CD4-positive, alpha-beta T cell (primary cell): ENCODE data around the gene MAP1LC3C. TPM values are rescaled to one million over a fixed set of nuclear protein-coding genes. Genes with fewer than 3 reads are reported as not detected.

ENCODE experiments used
- ATAC-seq: fragments of 200-7000 bp; cut with Tn5 transposase; one replicate; pipeline ENCODE4 v1.10.0; 2022; ENCODE audit warnings: mild to moderate bottlenecking; ENCODE audit not compliant: poor library complexity
- CTCF ChIA-PET: fragments of 350-600 bp; sonication (Branson Sonifier 250); formaldehyde crosslinking; loops from one replicate; lab custom pipeline; 2021; ENCODE audit warnings: antibody characterized with exemption, inconsistent platforms; lab: Charles Lee
- POLR2A ChIA-PET: fragments of 350-600 bp; sonication (Branson Sonifier 250); formaldehyde crosslinking; loops from one replicate; lab custom pipeline; 2021; ENCODE audit warnings: antibody characterized with exemption, inconsistent platforms; lab: Charles Lee
- DNase-seq, 14 experiments: peaks; one replicate each; pipeline ENCODE4 v3.0.0-alpha.2; 2013 to 2020; ENCODE audit warnings: mixed read lengths in 2 of 14
- H3K27ac ChIP-seq, 2 donors: one replicate each; pipeline versions ENCODE4 v1.5.1 to v1.7.0; 2013; ENCODE audit warnings: low read length in 2 of 2, low read depth in 1 of 2, mild to moderate bottlenecking in 1 of 2
- H3K27me3 ChIP-seq, 2 experiments: 1 replicate in 1 of 2; 2 replicates in 1 of 2; pipeline versions ENCODE4 v1.6.1 to v1.7.0; 2013; ENCODE audit warnings: low read length in 2 of 2, control low read depth in 1 of 2, mild to moderate bottlenecking in 1 of 2, moderate library complexity in 1 of 2; ENCODE audit not compliant: insufficient read depth in 2 of 2, control insufficient read depth in 1 of 2
- H3K36me3 ChIP-seq: one replicate; pipeline ENCODE4 v1.6.1; 2013; ENCODE audit warnings: low read length, control low read depth; ENCODE audit not compliant: insufficient read depth
- H3K4me1 ChIP-seq: one replicate; pipeline ENCODE4 v1.6.1; 2013; ENCODE audit warnings: low read length, control low read depth; ENCODE audit not compliant: insufficient read depth
- H3K4me3 ChIP-seq: one replicate; pipeline ENCODE4 v1.5.1; 2013; ENCODE audit warnings: mild to moderate bottlenecking, low read length, moderate library complexity
- H3K9me3 ChIP-seq, 2 experiments: 1 replicate in 1 of 2; 2 replicates in 1 of 2; pipeline versions ENCODE4 v1.6.1 to v1.7.0; 2013; ENCODE audit warnings: low read length in 2 of 2, mild to moderate bottlenecking in 2 of 2, control low read depth in 1 of 2, moderate library complexity in 1 of 2; ENCODE audit not compliant: control insufficient read depth in 1 of 2, insufficient read depth in 1 of 2
- H3K27ac Mint-ChIP-seq: one replicate; pipeline ENCODE4 v1.8.0; 2020; ENCODE audit warnings: mixed read lengths
- H3K27me3 Mint-ChIP-seq: one replicate; pipeline ENCODE4 v1.8.0; 2021; ENCODE audit warnings: mixed read lengths
- H3K36me3 Mint-ChIP-seq: one replicate; pipeline ENCODE4 v1.8.0; 2021; ENCODE audit warnings: low read depth, mixed read lengths
- H3K4me1 Mint-ChIP-seq: one replicate; pipeline ENCODE4 v1.8.0; 2021; ENCODE audit warnings: low read depth, mixed read lengths
- H3K4me3 Mint-ChIP-seq: one replicate; pipeline ENCODE4 v1.8.0; 2020; ENCODE audit warnings: mild to moderate bottlenecking, mixed read lengths
- H3K9me3 Mint-ChIP-seq: one replicate; pipeline ENCODE4 v1.8.0; 2020; ENCODE audit warnings: mixed read lengths
- intact Hi-C, 2 experiments: fragments of 100-400 bp; cut with DNase I in 1 of 2; cut with micrococcal nuclease in 1 of 2; formaldehyde crosslinking; loops; one replicate each; pipeline versions ENCODE4 v1.15.1 to v1.9.0; 2023 to 2025; cut with DNase I, micrococcal nuclease
- total RNA-seq, 174 experiments: library from RNA in 2 of 174; stranded (reverse) in 2 of 174; gene quantifications; one replicate each; pipeline ENCODE4 v1.2.3 and lab custom pipeline; 2021 to 2026
- TF ChIP-seq, protein P1 (sequence below): fragments of 200-600 bp; IDR thresholded peaks from one replicate; pipeline ENCODE4 v1.8.0; 2022; ENCODE audit warnings: antibody characterized with exemption, mild to moderate bottlenecking

Gene MAP1LC3C
- total RNA-seq, 2 experiments from 2014 or later = not detected

GRCh38 chr1:242002510-242002909, 3.6 kb upstream of the MAP1LC3C start:
- H3K4me3 Mint-ChIP-seq = no peak overlapping the region
- DNase-seq (no peak), ATAC-seq (no peak)
- no peaks in the 10 kb centered on the region for H3K9me3 ChIP-seq
- H3K36me3 ChIP-seq = no peaks in the 10 kb centered on the region
- H3K4me1 ChIP-seq = peaks cover 6% of the 10 kb centered on the region
- POLR2A ChIA-PET = no interaction called here
- TF ChIP-seq, protein P1, sequence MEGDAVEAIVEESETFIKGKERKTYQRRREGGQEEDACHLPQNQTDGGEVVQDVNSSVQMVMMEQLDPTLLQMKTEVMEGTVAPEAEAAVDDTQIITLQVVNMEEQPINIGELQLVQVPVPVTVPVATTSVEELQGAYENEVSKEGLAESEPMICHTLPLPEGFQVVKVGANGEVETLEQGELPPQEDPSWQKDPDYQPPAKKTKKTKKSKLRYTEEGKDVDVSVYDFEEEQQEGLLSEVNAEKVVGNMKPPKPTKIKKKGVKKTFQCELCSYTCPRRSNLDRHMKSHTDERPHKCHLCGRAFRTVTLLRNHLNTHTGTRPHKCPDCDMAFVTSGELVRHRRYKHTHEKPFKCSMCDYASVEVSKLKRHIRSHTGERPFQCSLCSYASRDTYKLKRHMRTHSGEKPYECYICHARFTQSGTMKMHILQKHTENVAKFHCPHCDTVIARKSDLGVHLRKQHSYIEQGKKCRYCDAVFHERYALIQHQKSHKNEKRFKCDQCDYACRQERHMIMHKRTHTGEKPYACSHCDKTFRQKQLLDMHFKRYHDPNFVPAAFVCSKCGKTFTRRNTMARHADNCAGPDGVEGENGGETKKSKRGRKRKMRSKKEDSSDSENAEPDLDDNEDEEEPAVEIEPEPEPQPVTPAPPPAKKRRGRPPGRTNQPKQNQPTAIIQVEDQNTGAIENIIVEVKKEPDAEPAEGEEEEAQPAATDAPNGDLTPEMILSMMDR = no peak
- intact Hi-C loops = no loop called here
- peaks cover 0 to 2% of the 10 kb centered on the region in 2 experiments for H3K27me3 ChIP-seq
- no peaks in the 10 kb centered on the region for H3K4me1 Mint-ChIP-seq
- no peak overlapping the region for H3K27ac ChIP-seq
- H3K4me3 ChIP-seq = no peak overlapping the region
- CTCF ChIA-PET = no interaction called here
- peaks cover 3% of the 10 kb centered on the region for H3K27me3 Mint-ChIP-seq
- no peaks in the 10 kb centered on the region for H3K9me3 Mint-ChIP-seq
- H3K27ac Mint-ChIP-seq = no peak overlapping the region
- H3K36me3 Mint-ChIP-seq = no peaks in the 10 kb centered on the region

DNA sequence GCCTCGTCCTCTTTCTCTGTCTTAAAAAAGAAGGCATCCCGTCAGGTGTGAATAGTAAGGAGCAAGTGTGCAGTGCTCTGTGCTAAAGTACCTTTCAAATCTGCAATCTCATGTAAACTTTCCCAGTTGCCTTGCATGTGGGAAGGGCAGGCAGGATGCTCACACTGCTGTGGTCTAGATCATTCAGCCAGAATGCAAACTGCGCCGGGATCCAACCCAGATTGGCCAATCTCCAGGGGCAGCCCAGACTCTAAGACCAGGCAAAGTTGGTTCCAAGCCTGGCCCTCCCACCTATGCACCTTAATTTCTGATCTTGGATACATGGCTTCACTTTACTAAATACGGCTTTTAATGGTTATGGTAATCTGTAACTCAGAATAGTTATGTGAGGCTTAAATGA, 3.2 kb upstream of the MAP1LC3C start:
- TF ChIP-seq, protein P1 = no peak
- H3K36me3 Mint-ChIP-seq = no peaks in the 10 kb centered on the region
- no peak overlapping the region for H3K4me3 Mint-ChIP-seq
- Histone ChIP-seq H3K4me3 (no peak overlapping the region), H3K27ac (no peak overlapping the region), H3K9me3 (no peaks in the 10 kb centered on the region), H3K36me3 (no peaks in the 10 kb centered on the region), H3K4me1 (peaks cover 6% of the 10 kb centered on the region), H3K27me3 (peaks cover 0 to 2% of the 10 kb centered on the region in 2 experiments)
- no peaks in the 10 kb centered on the region for H3K4me1 Mint-ChIP-seq
- POLR2A ChIA-PET = no interaction called here
- no peak for ATAC-seq
- H3K9me3 Mint-ChIP-seq = no peaks in the 10 kb centered on the region
- intact Hi-C loops = no loop called here
- peaks cover 4% of the 10 kb centered on the region for H3K27me3 Mint-ChIP-seq
- CTCF ChIA-PET = no interaction called here
- H3K27ac Mint-ChIP-seq = no peak overlapping the region
- no peak for DNase-seq

DNA sequence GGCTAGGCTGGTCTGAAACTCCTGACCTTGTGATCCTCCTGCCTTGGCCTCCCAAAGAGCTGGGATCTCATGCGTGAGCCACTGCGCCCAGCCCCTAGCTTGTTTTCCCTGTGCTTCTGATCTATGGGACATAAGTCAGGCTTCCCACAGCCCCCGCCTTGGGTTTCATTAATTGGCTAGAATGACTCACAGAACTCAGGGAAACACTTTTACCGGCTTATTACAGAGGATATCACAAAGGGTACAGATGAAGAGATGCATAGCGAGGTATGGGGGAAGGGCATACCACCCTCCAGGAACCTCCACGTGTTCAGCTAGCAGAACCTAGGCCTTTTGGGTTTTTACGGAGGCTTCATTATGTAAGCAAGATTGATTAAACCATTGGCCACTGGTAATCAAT, 1.5 kb upstream of the MAP1LC3C start:
- no peaks in the 10 kb centered on the region for H3K9me3 Mint-ChIP-seq
- CTCF ChIA-PET = no interaction called here
- Histone ChIP-seq H3K4me1 (peaks cover 6% of the 10 kb centered on the region), H3K27ac (no peak overlapping the region), H3K9me3 (no peaks in the 10 kb centered on the region), H3K4me3 (no peak overlapping the region), H3K27me3 (peaks cover 0 to 2% of the 10 kb centered on the region in 2 experiments), H3K36me3 (no peaks in the 10 kb centered on the region)
- H3K4me3 Mint-ChIP-seq = no peak overlapping the region
- ATAC-seq = no peak
- H3K4me1 Mint-ChIP-seq = no peaks in the 10 kb centered on the region
- POLR2A ChIA-PET = no interaction called here
- TF ChIP-seq, protein P1 = no peak
- H3K36me3 Mint-ChIP-seq = no peaks in the 10 kb centered on the region
- no peak for DNase-seq
- intact Hi-C loops = no loop called here
- peaks cover 4% of the 10 kb centered on the region for H3K27me3 Mint-ChIP-seq
- H3K27ac Mint-ChIP-seq = no peak overlapping the region
